Liver (tissue), 9 donors: ENCODE measurements around the gene UNC45B. TPM values are rescaled to one million over a fixed set of nuclear protein-coding genes. Genes with fewer than 3 reads are reported as not detected.

Experiments used
- DNase-seq: peaks from one replicate; pipeline ENCODE4 v3.0.0-alpha.2; 2017; ENCODE audit warnings: low spot score
- H3K27ac ChIP-seq, 2 donors: one replicate each; pipeline ENCODE4 v1.7.0; 2013; ENCODE audit warnings: inconsistent platforms in 2 of 2, low read length in 2 of 2, control low read depth in 1 of 2, low read depth in 1 of 2, mild to moderate bottlenecking in 1 of 2
- H3K27me3 ChIP-seq, 4 donors: one replicate each; pipeline versions ENCODE4 v1.6.1 to v1.7.0; 2013; ENCODE audit warnings: low read length in 3 of 4, inconsistent platforms in 1 of 4, mild to moderate bottlenecking in 1 of 4, moderate library complexity in 1 of 4; ENCODE audit not compliant: control insufficient read depth in 4 of 4, insufficient read depth in 4 of 4
- H3K36me3 ChIP-seq, 4 donors: one replicate each; pipeline versions ENCODE4 v1.6.1 to v1.7.0; 2013; ENCODE audit warnings: low read length in 3 of 4, mild to moderate bottlenecking in 3 of 4, low read depth in 1 of 4, moderate library complexity in 1 of 4; ENCODE audit not compliant: control insufficient read depth in 4 of 4, insufficient read depth in 3 of 4
- H3K4me1 ChIP-seq, 4 donors: one replicate each; pipeline versions ENCODE4 v1.6.1 to v1.7.0; 2013; ENCODE audit warnings: low read length in 3 of 4, mild to moderate bottlenecking in 3 of 4, moderate library complexity in 1 of 4; ENCODE audit not compliant: control insufficient read depth in 4 of 4, insufficient read depth in 4 of 4
- H3K4me3 ChIP-seq, 3 donors: one replicate each; pipeline versions ENCODE4 v1.6.1 to v1.7.0; 2013; ENCODE audit warnings: low read length in 3 of 3, control low read depth in 1 of 3, low read depth in 1 of 3, mild to moderate bottlenecking in 1 of 3
- H3K9ac ChIP-seq, 2 donors: one replicate each; pipeline ENCODE4 v1.7.0; 2013; ENCODE audit warnings: low read length in 2 of 2, mild to moderate bottlenecking in 2 of 2, moderate library complexity in 2 of 2, control low read depth in 1 of 2, low read depth in 1 of 2
- H3K9me3 ChIP-seq, 4 donors: one replicate each; pipeline versions ENCODE4 v1.6.1 to v1.7.0; 2013; ENCODE audit warnings: low read length in 3 of 4; ENCODE audit not compliant: control insufficient read depth in 4 of 4
- EGR1 ChIP-seq, 2 donors: IDR thresholded peaks; 2 replicates each; pipeline ENCODE4 v1.6.1; 2016 to 2018; ENCODE audit warnings: antibody characterized with exemption in 2 of 2, low read depth in 2 of 2
- GABPA ChIP-seq, 2 donors: IDR thresholded peaks in 1 of 2; conservative IDR thresholded peaks in 1 of 2; 2 replicates each; pipeline ENCODE4 v1.6.1; 2016; ENCODE audit warnings: antibody characterized with exemption in 2 of 2, mild to moderate bottlenecking in 1 of 2, moderate library complexity in 1 of 2
- NR2F2 ChIP-seq: IDR thresholded peaks from 2 replicates; pipeline ENCODE4 v1.6.1; 2016; ENCODE audit warnings: antibody characterized with exemption
- RAD21 ChIP-seq, 2 donors: IDR thresholded peaks; 2 replicates each; pipeline ENCODE4 v1.6.1; 2016; ENCODE audit warnings: antibody characterized with exemption in 2 of 2, mild to moderate bottlenecking in 2 of 2
- RXRA ChIP-seq, 2 donors: IDR thresholded peaks; 2 replicates each; pipeline ENCODE4 v1.6.1; 2017 to 2018; ENCODE audit warnings: antibody characterized with exemption in 2 of 2, mild to moderate bottlenecking in 1 of 2
- SP1 ChIP-seq: IDR thresholded peaks from 2 replicates; pipeline ENCODE4 v1.6.1; 2018; ENCODE audit warnings: antibody characterized with exemption, mild to moderate bottlenecking
- TAF1 ChIP-seq: conservative IDR thresholded peaks from 2 replicates; pipeline ENCODE4 v1.6.1; 2016; ENCODE audit warnings: antibody characterized with exemption, mild to moderate bottlenecking
- YY1 ChIP-seq: IDR thresholded peaks from 2 replicates; pipeline ENCODE4 v1.6.1; 2016; ENCODE audit warnings: antibody characterized with exemption, mild to moderate bottlenecking
- WGBS: extraction: QIAGEN DNeasy Blood & Tissue Kit; methylation state at CpG from one replicate; pipeline ENCODE4 v1.1.7; 2013; 5-methylcytosine and 5-hydroxymethylcytosine counted together
- polyA plus RNA-seq, 2 donors: library from polyadenylated mRNA; stranded (reverse) in 1 of 2; unstranded in 1 of 2; fragments of 200-250 nt in 1 of 2; fragments of >200 nt in 1 of 2; fragmentation: Nextera tagmentation in 1 of 2; extraction: Ambion mirVana in 1 of 2; gene quantifications; one replicate each; pipeline versions ENCODE4 v1.2.1 to v1.2.3, GENCODE V29; 2013 to 2015
- total RNA-seq, 2 donors: library from RNA; depleted of rRNA; stranded (reverse); fragments of >200 nt; gene quantifications; one replicate each; pipeline ENCODE4 v1.2.3, GENCODE V29; 2014
- TF ChIP-seq, protein P1 (sequence below): IDR thresholded peaks from 2 replicates; pipeline ENCODE4 v1.6.1; 2016; ENCODE audit warnings: antibody characterized with exemption
- TF ChIP-seq, protein P2 (sequence below): IDR thresholded peaks from 2 replicates; pipeline ENCODE4 v1.6.1; 2016; ENCODE audit warnings: antibody characterized with exemption
- TF ChIP-seq, protein P3 (sequence below): IDR thresholded peaks from 2 replicates; pipeline ENCODE4 v1.6.1; 2016; ENCODE audit warnings: antibody characterized with exemption, mild to moderate bottlenecking
- TF ChIP-seq, protein P4 (sequence below): fragments of 150-350 bp; IDR thresholded peaks from 2 replicates; pipeline ENCODE4 v1.5.1; 2017; ENCODE audit warnings: improper control_type of control experiment, low read depth, low read length; ENCODE audit not compliant: missing input control
- donor health status: healthy.
- donor health status: healthy.
- donor health status: healthy.
- donor health status: healthy.
- donor health status: healthy.

UNC45B gene
- total and polyA plus RNA-seq, 4 donors: 0.02 to 0.09 TPM; not detected in 2

DNA sequence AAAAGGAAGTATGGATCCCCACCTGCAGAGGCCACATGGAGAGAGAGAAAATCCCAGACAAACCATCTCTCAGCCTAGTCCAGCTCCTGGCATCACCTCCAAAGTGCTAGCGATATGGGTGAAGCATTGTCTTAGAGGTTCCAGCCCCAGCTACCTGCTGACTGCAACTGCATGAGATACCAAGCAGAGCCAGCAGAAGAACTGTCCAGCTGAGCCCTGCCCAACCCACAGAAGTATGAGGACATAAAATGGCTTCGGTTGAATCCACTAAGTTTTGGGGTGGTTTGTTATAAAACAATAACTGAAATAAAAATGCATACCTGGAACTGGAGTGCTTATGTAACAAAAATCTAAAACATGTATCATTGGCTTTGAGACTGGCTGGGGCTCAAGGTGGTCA lies 74.8 kb downstream of the UNC45B start:
- no peak overlapping the region for H3K4me3 ChIP-seq
- no peak overlapping the region for H3K27ac ChIP-seq
- H3K9me3 ChIP-seq: peaks cover 0 to 4% (median 2%) of the 10 kb centered on the region in 4 donors
- H3K9ac ChIP-seq: no peak overlapping the region
- H3K27me3 ChIP-seq: no peaks in the 10 kb centered on the region
- H3K4me1 ChIP-seq: no peaks in the 10 kb centered on the region
- H3K36me3 ChIP-seq: no peaks in the 10 kb centered on the region
- TF ChIP-seq, protein P1, sequence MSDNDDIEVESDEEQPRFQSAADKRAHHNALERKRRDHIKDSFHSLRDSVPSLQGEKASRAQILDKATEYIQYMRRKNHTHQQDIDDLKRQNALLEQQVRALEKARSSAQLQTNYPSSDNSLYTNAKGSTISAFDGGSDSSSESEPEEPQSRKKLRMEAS: no peak
- no peak for TF ChIP-seq YY1
- TF ChIP-seq RXRA (IDR thresholded peaks at IDR 0.05): no peak
- TF ChIP-seq EGR1 (IDR thresholded peaks at IDR 0.05; ENCODE audit: low read depth in 2 of 2): no peak
- 97% methylated on average over 2 of the region's 2 CpGs for WGBS
- no peak for DNase-seq

DNA sequence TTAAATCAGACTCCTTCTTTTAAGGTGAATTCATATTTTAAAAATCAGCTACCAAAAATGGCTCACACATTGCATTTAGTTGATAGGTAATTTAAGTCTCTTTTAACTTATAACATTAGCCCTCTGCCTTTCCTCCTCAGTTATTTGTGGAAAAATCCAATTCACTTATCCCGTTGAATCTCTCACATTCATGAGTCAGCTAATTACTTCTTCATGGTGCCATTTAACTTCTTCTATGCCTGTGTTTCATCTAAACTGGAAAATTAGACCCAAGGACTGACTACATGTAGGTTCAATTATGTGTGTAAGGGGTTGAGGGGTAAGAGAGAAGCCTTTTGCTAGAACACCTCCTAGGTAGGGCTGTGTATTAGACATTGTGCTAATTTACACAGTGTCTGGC lies 76.8 kb downstream of the UNC45B start:
- WGBS: 54% methylated on average over 1 of the region's 1 CpG

More for the DNA sequence above, 76.8 kb downstream of the UNC45B start:
- Histone ChIP-seq H3K27me3 (no peaks in the 10 kb centered on the region), H3K4me3 (no peak overlapping the region), H3K36me3 (no peaks in the 10 kb centered on the region), H3K9ac (no peak overlapping the region), H3K4me1 (no peaks in the 10 kb centered on the region), H3K9me3 (peaks cover 0 to 4% (median 2%) of the 10 kb centered on the region in 4 donors), H3K27ac (no peak overlapping the region)
- TF ChIP-seq EGR1 (IDR thresholded peaks at IDR 0.05; ENCODE audit: low read depth in 2 of 2): no peak
- no peak for TF ChIP-seq YY1
- TF ChIP-seq GABPA (IDR thresholded peaks at IDR 0.05 in 1 of 2, conservative IDR thresholded peaks at IDR 0.05 in 1 of 2): no peak
- TF ChIP-seq TAF1: no peak
- TF ChIP-seq, protein P2, sequence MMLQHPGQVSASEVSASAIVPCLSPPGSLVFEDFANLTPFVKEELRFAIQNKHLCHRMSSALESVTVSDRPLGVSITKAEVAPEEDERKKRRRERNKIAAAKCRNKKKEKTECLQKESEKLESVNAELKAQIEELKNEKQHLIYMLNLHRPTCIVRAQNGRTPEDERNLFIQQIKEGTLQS: no peak
- TF ChIP-seq, protein P3, sequence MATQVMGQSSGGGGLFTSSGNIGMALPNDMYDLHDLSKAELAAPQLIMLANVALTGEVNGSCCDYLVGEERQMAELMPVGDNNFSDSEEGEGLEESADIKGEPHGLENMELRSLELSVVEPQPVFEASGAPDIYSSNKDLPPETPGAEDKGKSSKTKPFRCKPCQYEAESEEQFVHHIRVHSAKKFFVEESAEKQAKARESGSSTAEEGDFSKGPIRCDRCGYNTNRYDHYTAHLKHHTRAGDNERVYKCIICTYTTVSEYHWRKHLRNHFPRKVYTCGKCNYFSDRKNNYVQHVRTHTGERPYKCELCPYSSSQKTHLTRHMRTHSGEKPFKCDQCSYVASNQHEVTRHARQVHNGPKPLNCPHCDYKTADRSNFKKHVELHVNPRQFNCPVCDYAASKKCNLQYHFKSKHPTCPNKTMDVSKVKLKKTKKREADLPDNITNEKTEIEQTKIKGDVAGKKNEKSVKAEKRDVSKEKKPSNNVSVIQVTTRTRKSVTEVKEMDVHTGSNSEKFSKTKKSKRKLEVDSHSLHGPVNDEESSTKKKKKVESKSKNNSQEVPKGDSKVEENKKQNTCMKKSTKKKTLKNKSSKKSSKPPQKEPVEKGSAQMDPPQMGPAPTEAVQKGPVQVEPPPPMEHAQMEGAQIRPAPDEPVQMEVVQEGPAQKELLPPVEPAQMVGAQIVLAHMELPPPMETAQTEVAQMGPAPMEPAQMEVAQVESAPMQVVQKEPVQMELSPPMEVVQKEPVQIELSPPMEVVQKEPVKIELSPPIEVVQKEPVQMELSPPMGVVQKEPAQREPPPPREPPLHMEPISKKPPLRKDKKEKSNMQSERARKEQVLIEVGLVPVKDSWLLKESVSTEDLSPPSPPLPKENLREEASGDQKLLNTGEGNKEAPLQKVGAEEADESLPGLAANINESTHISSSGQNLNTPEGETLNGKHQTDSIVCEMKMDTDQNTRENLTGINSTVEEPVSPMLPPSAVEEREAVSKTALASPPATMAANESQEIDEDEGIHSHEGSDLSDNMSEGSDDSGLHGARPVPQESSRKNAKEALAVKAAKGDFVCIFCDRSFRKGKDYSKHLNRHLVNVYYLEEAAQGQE: no peak
- TF ChIP-seq NR2F2: no peak
- TF ChIP-seq RAD21 (IDR thresholded peaks at IDR 0.05): no peak
- TF ChIP-seq, protein P1: no peak
- TF ChIP-seq, protein P4, sequence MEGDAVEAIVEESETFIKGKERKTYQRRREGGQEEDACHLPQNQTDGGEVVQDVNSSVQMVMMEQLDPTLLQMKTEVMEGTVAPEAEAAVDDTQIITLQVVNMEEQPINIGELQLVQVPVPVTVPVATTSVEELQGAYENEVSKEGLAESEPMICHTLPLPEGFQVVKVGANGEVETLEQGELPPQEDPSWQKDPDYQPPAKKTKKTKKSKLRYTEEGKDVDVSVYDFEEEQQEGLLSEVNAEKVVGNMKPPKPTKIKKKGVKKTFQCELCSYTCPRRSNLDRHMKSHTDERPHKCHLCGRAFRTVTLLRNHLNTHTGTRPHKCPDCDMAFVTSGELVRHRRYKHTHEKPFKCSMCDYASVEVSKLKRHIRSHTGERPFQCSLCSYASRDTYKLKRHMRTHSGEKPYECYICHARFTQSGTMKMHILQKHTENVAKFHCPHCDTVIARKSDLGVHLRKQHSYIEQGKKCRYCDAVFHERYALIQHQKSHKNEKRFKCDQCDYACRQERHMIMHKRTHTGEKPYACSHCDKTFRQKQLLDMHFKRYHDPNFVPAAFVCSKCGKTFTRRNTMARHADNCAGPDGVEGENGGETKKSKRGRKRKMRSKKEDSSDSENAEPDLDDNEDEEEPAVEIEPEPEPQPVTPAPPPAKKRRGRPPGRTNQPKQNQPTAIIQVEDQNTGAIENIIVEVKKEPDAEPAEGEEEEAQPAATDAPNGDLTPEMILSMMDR: no peak
- TF ChIP-seq SP1: no peak
- DNase-seq: no peak
